GOT3 (cell line): ENCODE results near the gene CELF3.
"Not testable (repeated sequence)": the region's sequence is repeated elsewhere in the genome, so short reads cannot be mapped to it uniquely, and the experiment has no call there.

Experiments
- DNase-seq: peaks from one replicate; lab custom pipeline; 2025; ENCODE audit warnings: mixed read lengths; lab: John Stamatoyannopoulos, UW

Gene CELF3

DNA sequence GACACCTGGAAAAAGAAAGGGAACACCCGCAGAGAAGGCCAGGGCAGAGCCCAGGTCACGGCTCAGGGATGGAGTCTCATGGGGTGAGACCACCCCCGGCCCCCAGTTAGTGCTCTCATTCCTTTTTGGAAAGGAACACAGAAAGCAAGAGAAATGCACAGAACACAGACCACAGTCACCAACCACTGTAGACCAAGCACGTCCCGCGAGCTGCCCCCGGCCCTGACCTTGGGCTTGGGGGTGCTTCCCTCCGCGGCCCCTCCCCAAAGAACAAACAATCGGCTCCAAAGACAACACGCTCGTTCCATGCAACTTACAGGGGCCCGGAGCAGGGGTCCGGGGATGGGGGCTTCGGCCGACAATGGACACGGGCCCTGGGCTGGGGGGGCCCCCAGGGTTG, 12.8 kb downstream of the CELF3 start:
- DNase-seq: no peak

- no peak for DNase-seq
Measured at GRCh38 chr1:151702936-151703335, 13.7 kb downstream of the CELF3 start.

DNA sequence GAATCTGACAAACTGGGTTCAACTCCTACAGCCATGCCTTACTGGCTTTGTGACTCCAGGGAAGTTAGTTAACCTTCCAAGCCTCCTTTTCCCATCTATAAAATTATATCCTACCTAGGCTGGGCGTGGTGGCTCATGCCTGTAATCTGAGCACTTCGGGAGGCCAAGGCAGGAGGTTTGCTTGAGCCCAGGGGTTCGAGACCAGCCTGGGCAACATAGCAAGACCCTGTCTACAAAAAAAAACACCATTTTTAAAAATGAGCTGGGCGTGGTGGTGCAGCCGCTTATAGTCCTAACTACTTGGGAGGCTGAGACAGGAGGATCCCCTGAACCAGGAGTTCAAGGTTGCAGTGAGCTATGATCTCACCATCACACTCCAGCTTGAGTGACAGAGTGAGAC, 15.1 kb downstream of the CELF3 start:
- DNase-seq: no peak

GRCh38 chr1:151693057-151693651, 23.4 kb downstream of the CELF3 start:
- DNase-seq: no peak

- no peak for DNase-seq
Measured at GRCh38 chr1:151692226-151692625, 24.4 kb downstream of the CELF3 start.

GRCh38 chr1:151689494-151689893, 27.1 kb downstream of the CELF3 start:
- no peak for DNase-seq

DNA sequence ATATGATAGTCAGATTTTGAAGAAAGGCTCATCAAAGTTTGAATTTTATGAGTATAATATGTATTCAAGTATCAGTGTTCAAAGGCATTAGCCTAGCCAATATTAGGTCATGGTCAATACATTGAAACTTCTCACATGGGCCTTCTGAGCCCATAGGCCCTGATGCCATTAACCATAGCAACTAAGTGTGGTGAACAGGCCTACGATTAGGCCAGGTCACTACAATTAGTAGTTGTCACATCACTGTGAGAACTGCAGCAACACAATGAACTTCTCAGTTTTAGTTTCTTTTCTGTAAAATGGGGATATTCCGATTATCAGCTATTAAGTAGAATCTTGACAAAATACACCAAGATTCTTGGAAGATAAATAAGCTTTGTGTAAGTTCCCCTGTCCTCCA, 30.0 kb downstream of the CELF3 start:
- DNase-seq: no peak

GRCh38 chr1:151684128-151684527, 32.5 kb downstream of the CELF3 start:
- no peak for DNase-seq

DNA sequence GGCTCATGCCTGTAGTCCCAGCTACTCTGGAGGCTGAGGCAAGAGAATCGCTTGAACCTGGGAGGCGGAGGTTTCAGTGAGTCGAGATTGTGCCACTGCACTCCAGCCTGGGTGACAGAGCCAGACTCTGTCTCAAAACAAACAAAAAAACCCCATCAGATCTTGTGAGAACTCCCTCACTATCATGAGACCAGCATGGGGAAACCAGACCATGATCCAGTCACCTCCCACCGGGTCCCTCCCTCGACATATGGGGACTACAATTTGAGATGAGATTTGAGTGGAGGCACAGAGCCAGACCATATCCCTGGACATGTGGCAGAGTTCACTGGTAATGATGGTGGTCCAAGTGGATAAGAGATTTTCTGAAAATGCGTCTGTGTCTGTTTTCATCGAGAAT, 33.7 kb downstream of the CELF3 start:
- DNase-seq: not testable (repeated sequence)

DNA sequence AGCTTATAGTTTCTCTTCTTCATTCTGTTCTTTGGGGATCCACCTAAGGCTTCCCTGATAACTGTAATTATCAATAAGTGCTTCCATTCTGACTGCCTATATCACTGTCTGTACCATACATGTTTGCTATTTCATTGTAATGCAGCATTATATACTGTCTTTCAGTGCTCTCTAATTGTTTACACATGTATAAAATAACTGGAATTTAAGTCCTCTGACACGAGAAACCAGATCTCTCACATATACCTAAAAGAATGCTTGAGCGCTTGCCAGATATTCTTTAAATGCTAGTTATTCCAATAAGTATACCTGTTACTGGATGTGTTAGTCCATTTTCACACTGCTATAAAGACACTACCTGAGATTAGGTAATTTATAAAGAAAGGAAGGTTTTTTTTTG, 34.7 kb downstream of the CELF3 start:
- no peak for DNase-seq

DNA sequence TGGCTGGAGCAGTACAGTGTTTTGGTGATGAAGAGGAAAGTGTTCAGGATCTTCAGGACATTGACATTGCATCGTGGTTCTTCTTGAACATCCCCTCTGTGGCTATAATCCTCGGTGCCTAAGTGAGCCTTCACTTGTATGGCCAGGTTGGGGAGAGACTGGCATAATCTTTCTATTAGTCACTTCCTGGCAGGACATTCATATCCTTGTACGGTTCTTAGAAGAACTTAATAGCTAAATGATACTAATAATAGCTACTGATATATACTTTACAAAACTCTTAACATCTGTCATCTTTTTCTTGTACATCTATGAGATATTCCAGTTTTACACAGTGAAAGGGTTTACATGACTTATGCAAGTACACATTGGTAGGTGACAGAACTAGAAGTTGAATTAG, 35.8 kb downstream of the CELF3 start:
- no peak for DNase-seq

DNA sequence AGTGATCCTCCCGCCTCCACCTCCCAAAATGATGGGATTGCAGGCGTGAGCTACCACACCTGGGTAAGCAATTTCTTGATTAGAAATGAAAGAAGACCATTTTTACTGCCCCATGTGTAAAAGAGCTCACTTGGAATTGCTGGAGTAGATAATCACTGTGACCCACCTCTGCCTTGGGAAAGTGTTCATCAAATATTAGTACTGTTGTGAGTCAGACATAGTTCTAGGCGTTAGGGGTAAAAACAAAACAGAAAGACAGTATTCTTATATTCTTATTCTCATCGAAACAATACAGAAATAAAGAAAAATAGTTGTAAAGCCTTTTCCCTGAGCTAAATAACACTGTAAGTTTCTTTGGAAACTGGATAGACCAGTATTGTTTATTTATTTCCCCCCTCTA, 36.2 kb downstream of the CELF3 start:
- DNase-seq: no peak

DNA sequence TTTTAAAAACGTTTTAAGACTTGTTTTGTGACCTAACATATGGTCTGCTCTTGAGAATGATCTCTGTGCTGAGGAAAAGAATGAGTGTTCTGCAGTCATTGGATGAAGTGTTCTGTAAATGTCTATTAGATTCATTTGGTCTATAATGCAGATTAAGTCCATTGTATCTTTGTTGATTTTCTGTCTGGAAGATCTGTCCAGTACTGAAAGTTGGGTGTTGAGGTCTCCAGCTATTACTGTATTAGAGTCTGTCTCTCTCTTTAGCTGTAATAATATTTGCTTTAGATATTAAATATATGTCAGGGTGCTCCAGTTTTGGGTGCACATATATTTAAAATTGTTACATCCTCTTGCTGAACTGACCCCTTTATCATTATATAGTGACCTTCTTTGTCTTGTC, 43.2 kb downstream of the CELF3 start:
- DNase-seq: no peak

DNA sequence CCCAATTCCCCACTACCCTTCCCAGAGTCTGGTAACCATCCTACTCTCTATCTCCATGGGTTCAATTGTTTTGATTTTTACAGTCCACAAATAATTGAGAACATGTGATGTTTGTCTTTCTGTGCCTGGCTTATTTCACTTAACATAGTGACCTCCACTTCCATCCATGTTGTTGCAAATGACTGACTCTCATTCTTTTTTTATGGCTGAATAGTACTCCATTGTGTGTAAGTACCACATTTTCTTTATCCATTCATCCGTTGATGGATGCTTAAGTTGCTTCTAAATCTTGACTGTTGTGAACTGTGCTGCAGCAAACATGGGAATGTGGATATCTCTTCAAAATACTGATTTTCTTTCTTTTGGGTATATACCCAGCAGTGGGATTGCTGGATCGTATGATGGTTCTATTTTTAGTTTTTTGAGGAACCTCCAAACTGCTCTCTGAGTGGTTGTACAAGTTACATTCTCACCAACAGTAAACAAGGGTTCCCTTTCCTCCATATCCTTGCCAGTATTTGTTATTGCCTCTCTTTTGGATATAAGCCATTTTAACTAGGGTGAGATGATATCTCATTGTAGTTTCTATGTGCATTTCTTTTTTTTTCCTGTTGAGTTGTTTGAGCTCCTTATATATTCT, 46.4 kb downstream of the CELF3 start:
- DNase-seq: not testable (repeated sequence)

DNA sequence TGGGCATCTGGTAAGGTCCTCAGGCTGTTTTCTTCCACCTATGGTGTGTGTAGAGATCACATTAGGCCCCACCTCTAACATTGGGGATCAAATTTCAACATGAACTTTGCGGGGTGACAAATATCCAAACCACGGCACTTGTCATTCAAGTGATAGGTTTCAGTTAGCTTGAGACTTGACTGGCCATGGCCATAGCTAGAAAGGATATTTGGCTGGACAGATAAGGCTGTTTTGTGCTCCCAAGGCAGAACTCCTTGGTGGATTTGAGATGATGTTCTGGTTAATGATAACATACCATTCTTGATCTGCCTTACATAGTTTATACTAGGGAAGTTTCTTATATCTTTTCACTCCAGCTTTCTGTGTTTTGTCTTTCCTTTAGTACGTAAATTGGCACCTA, 48.5 kb downstream of the CELF3 start:
- DNase-seq: no peak

- DNase-seq: no peak
Measured at GRCh38 chr1:151661751-151662150, 54.9 kb downstream of the CELF3 start.

DNA sequence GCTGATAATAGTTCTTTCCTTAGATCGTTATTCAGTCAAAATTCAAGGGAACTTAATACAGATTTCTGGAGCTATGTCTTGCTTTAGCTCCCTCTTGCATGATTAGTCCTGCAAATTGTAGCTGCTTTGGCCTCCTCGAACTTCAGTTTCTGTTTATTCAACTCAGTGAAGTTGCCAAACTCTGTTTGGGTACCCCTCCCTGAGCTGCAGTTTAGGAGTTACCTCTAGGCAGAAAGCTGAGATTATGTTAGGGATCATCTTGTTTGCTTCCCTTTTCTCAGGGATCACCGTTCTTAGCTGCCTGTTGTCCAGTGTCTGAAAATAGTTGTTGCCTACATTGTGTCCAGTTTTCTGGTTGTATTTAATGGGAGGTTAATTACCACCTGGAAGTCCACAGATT, 61.2 kb downstream of the CELF3 start:
- no peak for DNase-seq

- no peak for DNase-seq
Measured at GRCh38 chr1:151653397-151653796, 63.2 kb downstream of the CELF3 start.
